Upper lobe of left lung (tissue), 6 donors: ENCODE results near the gene NMUR1. TPM values are rescaled to one million over a fixed set of nuclear protein-coding genes. Genes with fewer than 3 reads are reported as not detected.

Source experiments
- ATAC-seq, 2 donors: fragments of 200-7000 bp; cut with Tn5 transposase; one replicate each; pipeline ENCODE4 v1.9.1; 2022; ENCODE audit warnings: mild to moderate bottlenecking in 2 of 2, moderate library complexity in 2 of 2; ENCODE audit not compliant: low FRiP score in 2 of 2
- DNase-seq, 2 donors: peaks; one replicate each; pipeline ENCODE4 v3.0.0-alpha.2; 2019 to 2020
- H3K27ac ChIP-seq, 4 donors: fragments of 200-600 bp; sonication (generic); one replicate each; pipeline ENCODE4 v1.5.1; 2016 to 2019
- H3K27me3 ChIP-seq, 4 donors: fragments of 200-600 bp; sonication (generic); one replicate each; pipeline ENCODE4 v1.5.1; 2017 to 2019
- H3K36me3 ChIP-seq, 4 donors: fragments of 200-600 bp; sonication (generic); one replicate each; pipeline ENCODE4 v1.5.1; 2016 to 2019
- H3K4me1 ChIP-seq, 4 donors: fragments of 200-600 bp; sonication (generic); one replicate each; pipeline ENCODE4 v1.5.1; 2018 to 2019
- H3K4me3 ChIP-seq, 4 donors: fragments of 200-600 bp; sonication (generic); one replicate each; pipeline ENCODE4 v1.5.1; 2017 to 2019; ENCODE audit warnings: mild to moderate bottlenecking in 2 of 4, moderate library complexity in 1 of 4
- H3K9me3 ChIP-seq, 4 donors: fragments of 200-600 bp; sonication (generic); one replicate each; pipeline ENCODE4 v1.5.1; 2018 to 2019
- EP300 ChIP-seq, 4 donors: sonication (generic); formaldehyde crosslinking; IDR thresholded peaks; one replicate each; pipeline ENCODE4 v1.5.1; 2017; ENCODE audit warnings: antibody characterized with exemption in 4 of 4, control low read depth in 2 of 4
- POLR2A ChIP-seq, 4 donors: fragments of 450-650 bp; IDR thresholded peaks; one replicate each; pipeline ENCODE4 v1.5.1; 2016 to 2017; ENCODE audit warnings: antibody characterized with exemption in 4 of 4, mild to moderate bottlenecking in 2 of 4
- POLR2AphosphoS5 ChIP-seq, 2 donors: sonication (generic); formaldehyde crosslinking; IDR thresholded peaks; one replicate each; pipeline ENCODE4 v1.5.1; 2017; ENCODE audit warnings: antibody characterized with exemption in 2 of 2
- WGBS, 2 donors: methylation state at CpG; one replicate each; pipeline ENCODE4 v1.1.5; 2017 to 2018; 5-methylcytosine and 5-hydroxymethylcytosine counted together
- total RNA-seq, 6 donors: library from RNA; depleted of rRNA in 4 of 6; stranded (reverse); fragments of >200 nt in 4 of 6; gene quantifications; one replicate each; pipeline versions ENCODE4 v1.1.0 to v1.2.1, GENCODE V29; 2016 to 2021
- TF ChIP-seq, protein P1 (sequence below), 6 experiments: fragments of 450-650 bp in 4 of 6; fragments of 200-600 bp in 2 of 6; sonication (generic) in 2 of 6; IDR thresholded peaks; one replicate each; pipeline ENCODE4 v1.5.1; 2016 to 2019; ENCODE audit warnings: antibody characterized with exemption in 6 of 6
- donor health status: DM: no; HTN: no; CAD: no; lungs with moderate emphysema.
- donor health status: DM: no; HTN: yes; CAD: no; lungs with severe emphysema.

The NMUR1 gene
- total RNA-seq, 6 donors from 2014 or later = 1.1 to 2.4 (median 1.9) TPM

GRCh38 chr2:231552752-231553151, 22.5 kb upstream of the NMUR1 start:
- DNase-seq = no peak
- ATAC-seq = no peak
- no peak overlapping the region for H3K27ac ChIP-seq
- no peak overlapping the region for H3K4me3 ChIP-seq
- H3K9me3 ChIP-seq = peaks cover 0 to 11% (median 5%) of the 10 kb centered on the region in 4 donors
- H3K36me3 ChIP-seq = no peaks in the 10 kb centered on the region
- peaks cover 15 to 30% (median 23%) of the 10 kb centered on the region in 4 donors for H3K4me1 ChIP-seq
- no peak for TF ChIP-seq POLR2AphosphoS5 (IDR thresholded peaks at IDR 0.05)
- no peak for TF ChIP-seq EP300 (IDR thresholded peaks at IDR 0.05)
- TF ChIP-seq, protein P1, sequence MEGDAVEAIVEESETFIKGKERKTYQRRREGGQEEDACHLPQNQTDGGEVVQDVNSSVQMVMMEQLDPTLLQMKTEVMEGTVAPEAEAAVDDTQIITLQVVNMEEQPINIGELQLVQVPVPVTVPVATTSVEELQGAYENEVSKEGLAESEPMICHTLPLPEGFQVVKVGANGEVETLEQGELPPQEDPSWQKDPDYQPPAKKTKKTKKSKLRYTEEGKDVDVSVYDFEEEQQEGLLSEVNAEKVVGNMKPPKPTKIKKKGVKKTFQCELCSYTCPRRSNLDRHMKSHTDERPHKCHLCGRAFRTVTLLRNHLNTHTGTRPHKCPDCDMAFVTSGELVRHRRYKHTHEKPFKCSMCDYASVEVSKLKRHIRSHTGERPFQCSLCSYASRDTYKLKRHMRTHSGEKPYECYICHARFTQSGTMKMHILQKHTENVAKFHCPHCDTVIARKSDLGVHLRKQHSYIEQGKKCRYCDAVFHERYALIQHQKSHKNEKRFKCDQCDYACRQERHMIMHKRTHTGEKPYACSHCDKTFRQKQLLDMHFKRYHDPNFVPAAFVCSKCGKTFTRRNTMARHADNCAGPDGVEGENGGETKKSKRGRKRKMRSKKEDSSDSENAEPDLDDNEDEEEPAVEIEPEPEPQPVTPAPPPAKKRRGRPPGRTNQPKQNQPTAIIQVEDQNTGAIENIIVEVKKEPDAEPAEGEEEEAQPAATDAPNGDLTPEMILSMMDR (IDR thresholded peaks at IDR 0.05) = no peak
- no peak for TF ChIP-seq POLR2A (IDR thresholded peaks at IDR 0.05)
- no peaks in the 10 kb centered on the region for H3K27me3 ChIP-seq

GRCh38 chr2:231549446-231550239, 19.4 kb upstream of the NMUR1 start:
- Histone ChIP-seq H3K27ac (peak overlapping the region in 3 of 4 donors; percentile 10 to 35 (median 27)), H3K9me3 (peaks cover 0 to 11% (median 5%) of the 10 kb centered on the region in 4 donors), H3K27me3 (no peaks in the 10 kb centered on the region), H3K4me3 (no peak overlapping the region), H3K4me1 (peaks cover 22 to 37% (median 30%) of the 10 kb centered on the region in 4 donors), H3K36me3 (no peaks in the 10 kb centered on the region)
- TF ChIP-seq, protein P1 (IDR thresholded peaks at IDR 0.05) = no peak
- TF ChIP-seq POLR2AphosphoS5 (IDR thresholded peaks at IDR 0.05) = no peak
- TF ChIP-seq POLR2A (IDR thresholded peaks at IDR 0.05) = no peak
- DNase-seq (no peak), ATAC-seq (no peak)
- WGBS, 2 donors = 70 to 72% methylated on average over 12 to 13 of the region's 13 CpGs

DNA sequence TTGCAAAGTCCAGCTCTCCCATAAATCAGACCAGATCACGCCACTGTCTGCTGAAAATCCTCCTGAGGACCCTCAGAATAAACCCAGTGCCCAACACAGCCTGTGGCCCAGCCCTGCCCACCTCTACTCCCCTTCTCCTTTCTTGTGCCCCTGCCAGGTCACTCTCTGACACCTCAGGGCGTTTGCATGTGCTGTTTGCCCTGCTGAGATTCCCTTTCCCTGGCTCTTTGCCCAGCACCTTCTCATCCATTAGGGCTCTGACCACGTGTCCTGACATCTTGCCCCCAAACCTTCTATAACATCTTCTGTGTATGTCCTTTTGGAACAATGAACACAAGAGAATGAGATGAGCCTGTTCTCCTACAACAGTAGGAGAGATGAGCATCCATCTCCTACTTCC, 18.5 kb upstream of the NMUR1 start:
- no peak for ATAC-seq
- WGBS, 2 donors = 73 to 79% methylated on average over 3 of the region's 3 CpGs
- TF ChIP-seq POLR2AphosphoS5 (IDR thresholded peaks at IDR 0.05) = no peak
- TF ChIP-seq, protein P1 (IDR thresholded peaks at IDR 0.05) = no peak
- no peak for TF ChIP-seq POLR2A (IDR thresholded peaks at IDR 0.05)
- no peak for TF ChIP-seq EP300 (IDR thresholded peaks at IDR 0.05)
- Histone ChIP-seq H3K4me1 (peaks cover 16 to 28% (median 22%) of the 10 kb centered on the region in 4 donors), H3K27me3 (no peaks in the 10 kb centered on the region), H3K36me3 (no peaks in the 10 kb centered on the region), H3K27ac (no peak overlapping the region), H3K9me3 (peaks cover 0 to 11% (median 5%) of the 10 kb centered on the region in 4 donors), H3K4me3 (no peak overlapping the region)
- no peak for DNase-seq

GRCh38 chr2:231547315-231548110, 17.3 kb upstream of the NMUR1 start:
- H3K27ac ChIP-seq = no peak overlapping the region
- H3K4me3 ChIP-seq = no peak overlapping the region
- TF ChIP-seq EP300 (IDR thresholded peaks at IDR 0.05) = no peak
- TF ChIP-seq POLR2AphosphoS5 (IDR thresholded peaks at IDR 0.05) = no peak
- no peak for TF ChIP-seq POLR2A (IDR thresholded peaks at IDR 0.05)
- TF ChIP-seq, protein P1 (IDR thresholded peaks at IDR 0.05) = no peak
- WGBS, 2 donors = 95 to 96% methylated on average over 12 of the region's 12 CpGs
- ATAC-seq = no peak
- H3K36me3 ChIP-seq = no peaks in the 10 kb centered on the region
- no peak for DNase-seq
- H3K27me3 ChIP-seq = no peaks in the 10 kb centered on the region
- peaks cover 0 to 12% (median 9%) of the 10 kb centered on the region in 4 donors for H3K9me3 ChIP-seq
- H3K4me1 ChIP-seq = peaks cover 16 to 26% (median 21%) of the 10 kb centered on the region in 4 donors
